ENCODE data around the gene TMOD2.

The TMOD2 gene

GRCh38 chr15:51736069-51736468 lies 15.3 kb upstream of the TMOD2 start:
- DNase-seq (ENCODE audit: low read depth), result no peak

- DNase-seq (ENCODE audit: low read depth), result no peak
Measured at GRCh38 chr15:51736751-51737521, 14.5 kb upstream of the TMOD2 start.

GRCh38 chr15:51737522-51738305 lies 13.7 kb upstream of the TMOD2 start, which contains the start of gene LYSMD2:
TSS of gene LYSMD2 (minus strand) at chr15:51737655. CDS start at chr15:51737622, 33 bp downstream.
- DNase-seq (ENCODE audit: low read depth), result no peak

- no peak for DNase-seq (ENCODE audit: low read depth)
Measured at GRCh38 chr15:51738553-51738952, 12.8 kb upstream of the TMOD2 start.

GRCh38 chr15:51739061-51739712 lies 12.2 kb upstream of the TMOD2 start:
- no peak for DNase-seq (ENCODE audit: low read depth)

GRCh38 chr15:51749307-51749706 lies 2.1 kb upstream of the TMOD2 start:
- DNase-seq (ENCODE audit: low read depth), result no peak

- no peak for DNase-seq (ENCODE audit: low read depth)
Measured at GRCh38 chr15:51750186-51750585, 1.2 kb upstream of the TMOD2 start.

- DNase-seq (ENCODE audit: low read depth), result no peak
Measured at GRCh38 chr15:51751697-51752683, 593 bp downstream of the TMOD2 start.

GRCh38 chr15:51752888-51753287 lies 1.5 kb downstream of the TMOD2 start:
- no peak for DNase-seq (ENCODE audit: low read depth)

GRCh38 chr15:51754267-51754666 lies 2.9 kb downstream of the TMOD2 start:
- no peak for DNase-seq (ENCODE audit: low read depth)

- no peak for DNase-seq (ENCODE audit: low read depth)
Measured at GRCh38 chr15:51755790-51756189, 4.4 kb downstream of the TMOD2 start.

- DNase-seq (ENCODE audit: low read depth), result no peak
Measured at GRCh38 chr15:51756482-51756881, 5.1 kb downstream of the TMOD2 start.

- no peak for DNase-seq (ENCODE audit: low read depth)
Measured at GRCh38 chr15:51757450-51757849, 6.1 kb downstream of the TMOD2 start.

- no peak for DNase-seq (ENCODE audit: low read depth)
Measured at GRCh38 chr15:51758645-51759044, 7.2 kb downstream of the TMOD2 start.

GRCh38 chr15:51759557-51760070 lies 8.2 kb downstream of the TMOD2 start:
- DNase-seq (ENCODE audit: low read depth), result no peak

GRCh38 chr15:51760805-51761204 lies 9.4 kb downstream of the TMOD2 start:
- DNase-seq (ENCODE audit: low read depth), result no peak

- DNase-seq (ENCODE audit: low read depth), result no peak
Measured at GRCh38 chr15:51765751-51766150, 14.4 kb downstream of the TMOD2 start.

GRCh38 chr15:51766341-51766740 lies 14.9 kb downstream of the TMOD2 start:
- no peak for DNase-seq (ENCODE audit: low read depth)

GRCh38 chr15:51768018-51768417 lies 16.6 kb downstream of the TMOD2 start:
- no peak for DNase-seq (ENCODE audit: low read depth)

GRCh38 chr15:51770902-51771301 lies 19.5 kb downstream of the TMOD2 start:
- DNase-seq (ENCODE audit: low read depth), result no peak

- no peak for DNase-seq (ENCODE audit: low read depth)
Measured at GRCh38 chr15:51771773-51772172, 20.4 kb downstream of the TMOD2 start.
